HepG2 (cell line): ENCODE data around the gene MGAT2. TPM values are rescaled to one million over a fixed set of nuclear protein-coding genes. Genes with fewer than 3 reads are reported as not detected.

Experiments used
- ATAC-seq: fragments of 200-7000 bp; cut with Tn5 transposase; 3 replicates; pipeline ENCODE4 v1.9.1; 2020; ENCODE audit warnings: mild to moderate bottlenecking, moderate library complexity
- BruUV-seq: library from RNA; stranded (reverse); fragments of 400-500 nt; replicated peaks from 2 replicates; lab custom pipeline; 2021; lab: Mats Ljungman, UMichigan
- CTCF ChIA-PET: fragments of 300-600 bp; formaldehyde crosslinking; extraction: SDS; loops from one replicate; lab custom pipeline; 2021; ENCODE audit warnings: low total read pairs, inconsistent platforms, low intra/inter-chr PET ratio; lab: Yijun Ruan, JAX
- POLR2A ChIA-PET: fragments of 350-600 bp; sonication (Branson Sonifier 250); formaldehyde crosslinking; loops from one replicate; lab custom pipeline; 2020; ENCODE audit warnings: antibody characterized with exemption, inconsistent platforms; lab: Yijun Ruan, JAX
- DNase-seq: peaks from one replicate; pipeline ENCODE4 v3.0.0-alpha.2; 2015; ENCODE audit warnings: low spot score
- FAIRE-seq: peaks from 3 replicates; lab custom pipeline; 2011; peaks lifted over from hg19 to GRCh38; lab: Jason Lieb, UNC
- H2AFZ ChIP-seq: one replicate; pipeline ENCODE4 v1.6.1; 2011; ENCODE audit warnings: low read length, inconsistent platforms
- H3K27ac ChIP-seq: fragments of 300-600 bp; 3 replicates; pipeline ENCODE4 v1.8.0; 2011; ENCODE audit warnings: mixed run types, mild to moderate bottlenecking, mixed read lengths, low read length, inconsistent platforms; ENCODE audit not compliant: insufficient read depth; ENCODE audit errors: extremely low read length
- H3K27me3 ChIP-seq, 2 experiments: fragments of 200-600 bp in 1 of 2; 2 replicates in 1 of 2; 3 replicates in 1 of 2; pipeline versions ENCODE4 v1.6.0 to v1.8.0; 2011; ENCODE audit warnings: low read length in 2 of 2, mild to moderate bottlenecking in 2 of 2, moderate library complexity in 2 of 2, inconsistent platforms in 1 of 2; ENCODE audit not compliant: insufficient read depth in 2 of 2, control insufficient read depth in 1 of 2
- H3K36me3 ChIP-seq, 2 experiments: fragments of 200-600 bp in 1 of 2; replicated peaks in 1 of 2; 2 replicates in 1 of 2; 3 replicates in 1 of 2; pipeline versions ENCODE4 v1.5.1 to v1.8.0; 2011; ENCODE audit warnings: low read length in 2 of 2, inconsistent platforms in 1 of 2; ENCODE audit not compliant: insufficient read depth in 2 of 2, control insufficient read depth in 1 of 2
- H3K4me1 ChIP-seq: 2 replicates; pipeline ENCODE4 v1.5.1; 2012; ENCODE audit warnings: low read length, inconsistent platforms; ENCODE audit not compliant: insufficient read depth
- H3K4me2 ChIP-seq: 2 replicates; pipeline ENCODE4 v1.6.0; 2011; ENCODE audit warnings: low read depth, low read length, inconsistent platforms
- H3K4me3 ChIP-seq, 3 experiments: fragments of 200-600 bp in 1 of 3; sonication (generic), shearing (Covaris generic) in 1 of 3; replicated peaks in 1 of 3; 2 replicates each; pipeline ENCODE4 v1.5.1; 2011 to 2016; ENCODE audit warnings: low read length in 3 of 3, inconsistent platforms in 2 of 3, low read depth in 2 of 3, mild to moderate bottlenecking in 2 of 3, control low read depth in 1 of 3, mixed read lengths in 1 of 3; ENCODE audit not compliant: insufficient read depth in 1 of 3
- H3K79me2 ChIP-seq: one replicate; pipeline ENCODE4 v1.6.1; 2011; ENCODE audit warnings: low read length, inconsistent platforms; ENCODE audit not compliant: insufficient read depth
- H3K9ac ChIP-seq: 2 replicates; pipeline ENCODE4 v1.6.0; 2011; ENCODE audit warnings: mild to moderate bottlenecking, low read depth, low read length, inconsistent platforms; ENCODE audit not compliant: insufficient read depth
- H3K9me3 ChIP-seq: 2 replicates; pipeline ENCODE4 v1.5.1; 2012; ENCODE audit warnings: mild to moderate bottlenecking, low read length
- H4K20me1 ChIP-seq: 2 replicates; pipeline ENCODE4 v1.6.0; 2011; ENCODE audit warnings: inconsistent platforms, mild to moderate bottlenecking, low read length, moderate library complexity; ENCODE audit not compliant: insufficient read depth
- KAT7 ChIP-seq: IDR thresholded peaks from 2 replicates; pipeline ENCODE4 v1.6.1; 2018; ENCODE audit warnings: borderline replicate concordance, missing compliant biosample characterization
- KLF11 ChIP-seq: IDR thresholded peaks from 2 replicates; pipeline ENCODE4 v1.6.1; 2016; ENCODE audit warnings: missing compliant biosample characterization
- NFE2L1 ChIP-seq: sonication (generic); formaldehyde crosslinking; IDR thresholded peaks from 2 replicates; pipeline ENCODE4 v1.4.0; 2020; ENCODE audit warnings: missing genetic modification reagents, mild to moderate bottlenecking, borderline replicate concordance
- ZBTB21 ChIP-seq: sonication (generic); formaldehyde crosslinking; IDR thresholded peaks from 2 replicates; pipeline ENCODE4 v1.4.0; 2020; ENCODE audit warnings: missing genetic modification reagents
- ZFP1 ChIP-seq: IDR thresholded peaks from 2 replicates; pipeline ENCODE4 v1.6.1; 2016
- ZFP90 ChIP-seq: sonication (generic); formaldehyde crosslinking; IDR thresholded peaks from 2 replicates; pipeline ENCODE4 v1.8.0; 2022; ENCODE audit warnings: missing genetic modification reagents, mild to moderate bottlenecking, inconsistent platforms, borderline replicate concordance
- ZKSCAN1 ChIP-seq: fragments of 150-350 bp; IDR thresholded peaks from 2 replicates; pipeline ENCODE4 v1.6.1; 2014; ENCODE audit warnings: low read length
- WGBS: methylation state at CpG from one replicate; pipeline ENCODE4 v1.1.6; 2017; ENCODE audit warnings: low lambda C conversion rate; 5-methylcytosine and 5-hydroxymethylcytosine counted together
- in situ Hi-C: cut with HindIII; loops from 2 replicates; pipeline ENCODE4 v1.10.0; 2017; ENCODE audit warnings: low pct_unique_long_range_greater_than_20kb; ENCODE audit not compliant: extremely low pct_ligation_motif_present
- intact Hi-C: fragments of 100-400 bp; cut with micrococcal nuclease; formaldehyde crosslinking; loops from one replicate; pipeline ENCODE4 v1.10.0; 2022; ENCODE audit not compliant: unreplicated experiment
- polyA plus RNA-seq, 8 experiments: library from polyadenylated mRNA; depleted of rRNA in 3 of 8; stranded (reverse) in 7 of 8; unstranded in 1 of 8; fragments of >200 nt; fragmentation: Illumina TruSeq in 4 of 8; extraction: Trizol in 4 of 8; gene quantifications; 2 replicates each; pipeline versions ENCODE4 v1.2.1 to v1.2.3, GENCODE V29; 2011 to 2016; ENCODE audit warnings: low read depth in 4 of 8, missing spikeins in 1 of 8, mixed read lengths in 1 of 8; ENCODE audit not compliant: insufficient read depth in 1 of 8
- total RNA-seq, 5 experiments: library from RNA; depleted of rRNA; stranded (reverse); fragments of >200 nt; fragmentation: Illumina TruSeq; extraction: Trizol; gene quantifications; 2 replicates each; pipeline ENCODE4 v1.2.3, GENCODE V29; 2016; ENCODE audit warnings: low read depth in 1 of 5

Gene MGAT2
- total and polyA plus RNA-seq, 2 of the 13 experiments (the other 11 are each of a cell fraction or from before 2014, with no cell fraction given), result 12.9 to 51.9 TPM

DNA sequence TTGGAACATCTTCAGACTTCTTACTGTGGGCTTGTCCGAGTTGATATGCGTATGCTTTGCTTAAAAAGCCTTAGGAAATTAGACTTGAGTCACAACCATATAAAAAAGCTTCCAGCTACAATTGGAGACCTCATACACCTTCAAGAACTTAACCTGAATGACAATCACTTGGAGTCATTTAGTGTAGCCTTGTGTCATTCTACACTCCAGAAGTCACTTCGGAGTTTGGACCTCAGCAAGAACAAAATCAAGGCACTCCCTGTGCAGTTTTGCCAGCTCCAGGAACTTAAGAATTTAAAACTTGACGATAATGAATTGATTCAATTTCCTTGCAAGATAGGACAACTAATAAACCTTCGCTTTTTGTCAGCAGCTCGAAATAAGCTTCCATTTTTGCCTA is 13.0 kb upstream of the MGAT2 start:
- no peak for FAIRE-seq
- Histone ChIP-seq H3K4me1 (peaks cover 12% of the 10 kb centered on the region), H3K9ac (no peak overlapping the region), H3K27me3 (no peaks in the 10 kb centered on the region), H2AFZ (no peak overlapping the region), H3K4me3 (no peak overlapping the region), H4K20me1 (no peaks in the 10 kb centered on the region), H3K79me2 (no peaks in the 10 kb centered on the region), H3K4me2 (no peak overlapping the region), H3K27ac (no peak overlapping the region), H3K36me3 (peaks cover 1 to 19% of the 10 kb centered on the region in 2 experiments; a peak in 4 of 5 replicates), H3K9me3 (no peaks in the 10 kb centered on the region)
- CTCF ChIA-PET, result no interaction called here
- no peak for DNase-seq
- WGBS, result 98% methylated on average over 6 of the region's 6 CpGs
- POLR2A ChIA-PET, result interaction anchor here (3.1 kb wide), 1 partner anchor 13 kb away, joined by 11 read pairs; the partner anchor contains the start of genes MGAT2 and RPL36AL
- in situ Hi-C loops, result no loop called here
- ATAC-seq, result no peak
- no TSS peak for BruUV-seq
- TF ChIP-seq ZBTB21 (CRISPR knock-in tag) (no peak), KLF11 (CRISPR knock-in tag) (no peak), KAT7 (no peak)
- intact Hi-C loops, result no loop called here

DNA sequence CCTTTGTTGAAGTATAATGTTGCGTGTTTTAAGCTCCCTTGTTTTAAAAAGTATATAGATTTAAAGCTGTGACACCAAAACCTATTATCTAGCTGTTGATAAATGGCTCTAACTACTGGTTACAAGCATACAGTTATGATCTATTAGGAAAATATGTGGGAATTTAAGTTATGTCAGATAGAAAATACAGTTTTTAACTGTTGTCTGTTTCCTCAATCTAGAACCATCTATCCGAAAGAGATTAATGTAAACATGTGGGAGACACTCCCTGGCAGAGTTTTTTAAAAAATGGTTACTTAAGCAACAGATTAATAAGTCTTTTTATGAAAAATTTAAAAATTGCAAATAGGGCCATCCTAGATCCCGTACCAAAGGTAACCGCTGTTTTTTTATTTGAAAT is 8.3 kb upstream of the MGAT2 start:
- Histone ChIP-seq H2AFZ (no peak overlapping the region), H3K4me2 (no peak overlapping the region), H3K9me3 (no peaks in the 10 kb centered on the region), H3K36me3 (peaks cover 1 to 10% of the 10 kb centered on the region in 2 experiments; a peak in 1 of 5 replicates)
- WGBS, result 96% methylated on average over 4 of the region's 4 CpGs
- TF ChIP-seq ZFP90 (CRISPR knock-in tag) (no peak), ZKSCAN1 (no peak), NFE2L1 (CRISPR knock-in tag) (no peak), ZFP1 (CRISPR knock-in tag) (no peak)
- TF ChIP-seq, all 625 proteins: peak for 0
- H4K20me1 ChIP-seq, result no peaks in the 10 kb centered on the region; the same call in 1 of the 2 replicates
- no peaks in the 10 kb centered on the region for H3K79me2 ChIP-seq
- in situ Hi-C loops (no loop called here), intact Hi-C loops (no loop called here)
- ATAC-seq (no peak), DNase-seq (no peak), FAIRE-seq (no peak)
- no peak overlapping the region for H3K27ac ChIP-seq
- no peaks in the 10 kb centered on the region for H3K27me3 ChIP-seq
- H3K4me3 ChIP-seq, result no peak overlapping the region
- no peak overlapping the region for H3K9ac ChIP-seq
- no TSS peak for BruUV-seq
- ChIA-PET POLR2A (interaction anchor here (2.3 kb wide), 1 partner anchor 9 kb away, joined by 14 read pairs; the partner anchor contains the start of genes MGAT2 and RPL36AL), CTCF (no interaction called here)
- H3K4me1 ChIP-seq, result peaks cover 13% of the 10 kb centered on the region
